Activated CD4-positive, alpha-beta T cell treated with anti-CD3 and anti-CD28 coated beads, Interleukin-2, amount 50 U/mL, for 16 hours (primary cell): ENCODE measurements around the gene ANAPC1.
"Not testable (repeated sequence)": the region's sequence is repeated elsewhere in the genome, so short reads cannot be mapped to it uniquely, and the experiment has no call there.

ENCODE experiments used
- DNase-seq: peaks from one replicate; pipeline ENCODE4 v3.0.0-alpha.2; 2020

The ANAPC1 gene, protein sequence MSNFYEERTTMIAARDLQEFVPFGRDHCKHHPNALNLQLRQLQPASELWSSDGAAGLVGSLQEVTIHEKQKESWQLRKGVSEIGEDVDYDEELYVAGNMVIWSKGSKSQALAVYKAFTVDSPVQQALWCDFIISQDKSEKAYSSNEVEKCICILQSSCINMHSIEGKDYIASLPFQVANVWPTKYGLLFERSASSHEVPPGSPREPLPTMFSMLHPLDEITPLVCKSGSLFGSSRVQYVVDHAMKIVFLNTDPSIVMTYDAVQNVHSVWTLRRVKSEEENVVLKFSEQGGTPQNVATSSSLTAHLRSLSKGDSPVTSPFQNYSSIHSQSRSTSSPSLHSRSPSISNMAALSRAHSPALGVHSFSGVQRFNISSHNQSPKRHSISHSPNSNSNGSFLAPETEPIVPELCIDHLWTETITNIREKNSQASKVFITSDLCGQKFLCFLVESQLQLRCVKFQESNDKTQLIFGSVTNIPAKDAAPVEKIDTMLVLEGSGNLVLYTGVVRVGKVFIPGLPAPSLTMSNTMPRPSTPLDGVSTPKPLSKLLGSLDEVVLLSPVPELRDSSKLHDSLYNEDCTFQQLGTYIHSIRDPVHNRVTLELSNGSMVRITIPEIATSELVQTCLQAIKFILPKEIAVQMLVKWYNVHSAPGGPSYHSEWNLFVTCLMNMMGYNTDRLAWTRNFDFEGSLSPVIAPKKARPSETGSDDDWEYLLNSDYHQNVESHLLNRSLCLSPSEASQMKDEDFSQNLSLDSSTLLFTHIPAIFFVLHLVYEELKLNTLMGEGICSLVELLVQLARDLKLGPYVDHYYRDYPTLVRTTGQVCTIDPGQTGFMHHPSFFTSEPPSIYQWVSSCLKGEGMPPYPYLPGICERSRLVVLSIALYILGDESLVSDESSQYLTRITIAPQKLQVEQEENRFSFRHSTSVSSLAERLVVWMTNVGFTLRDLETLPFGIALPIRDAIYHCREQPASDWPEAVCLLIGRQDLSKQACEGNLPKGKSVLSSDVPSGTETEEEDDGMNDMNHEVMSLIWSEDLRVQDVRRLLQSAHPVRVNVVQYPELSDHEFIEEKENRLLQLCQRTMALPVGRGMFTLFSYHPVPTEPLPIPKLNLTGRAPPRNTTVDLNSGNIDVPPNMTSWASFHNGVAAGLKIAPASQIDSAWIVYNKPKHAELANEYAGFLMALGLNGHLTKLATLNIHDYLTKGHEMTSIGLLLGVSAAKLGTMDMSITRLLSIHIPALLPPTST (N-terminal part only)

DNA sequence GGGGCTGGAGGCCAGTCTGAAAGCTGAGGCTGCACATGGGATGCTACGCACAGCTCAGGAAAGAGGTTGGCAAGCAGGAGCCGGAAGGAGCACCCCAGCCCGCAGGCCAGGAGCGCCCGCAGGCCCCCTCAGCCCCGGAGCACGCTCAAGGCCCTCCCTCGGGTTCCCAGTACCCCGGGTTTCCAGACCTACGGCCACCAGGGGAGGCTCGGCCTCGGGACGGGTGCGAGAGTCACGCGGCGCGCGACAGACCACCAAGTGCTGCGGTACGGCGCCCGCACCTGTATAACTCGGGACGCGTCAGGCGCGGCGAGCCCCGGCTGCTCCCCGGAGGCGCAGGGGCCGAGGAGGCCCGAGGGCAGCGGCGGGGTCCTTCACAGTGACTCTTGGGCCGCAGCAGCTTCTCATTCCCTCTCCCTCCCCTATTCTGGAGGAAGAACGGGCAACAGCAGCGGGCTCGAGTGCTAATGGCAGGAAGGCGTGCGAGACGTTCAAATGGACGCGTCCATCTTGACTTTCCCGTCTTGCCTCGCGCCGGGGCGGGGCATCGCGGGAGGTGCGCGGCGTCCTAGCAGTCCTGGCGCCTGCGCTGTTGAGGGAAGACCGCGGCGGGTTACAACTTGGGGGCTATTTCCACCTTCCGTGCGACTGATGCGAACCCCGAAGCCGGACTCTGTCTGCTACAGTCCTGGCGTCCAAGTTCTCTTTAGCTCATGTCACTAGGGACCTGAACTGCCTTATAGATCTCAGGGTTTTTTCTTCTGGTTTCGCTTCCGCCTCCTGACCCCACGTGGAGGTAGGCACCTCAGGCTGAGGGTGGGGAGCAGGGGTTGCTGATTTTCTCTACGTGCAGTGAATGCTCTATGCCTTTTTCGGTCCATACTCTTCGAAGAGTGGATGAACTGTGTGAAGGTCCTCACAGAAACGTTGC is at the start of gene ANAPC1:
ANAPC1 (minus strand) TSS at position 533 of the 931 bp plus-strand sequence. CDS start 3,368 bp downstream, outside the sequence.
- peak; percentile 91 for DNase-seq

- DNase-seq: no peak
Measured at GRCh38 chr2:111932841-111933291, 48.9 kb upstream of the ANAPC1 start.

- DNase-seq: peak; percentile 86
Measured at GRCh38 chr2:111930875-111931274, 46.9 kb upstream of the ANAPC1 start.

GRCh38 chr2:111930409-111930808 is 46.4 kb upstream of the ANAPC1 start:
- peak; percentile 56 for DNase-seq

DNA sequence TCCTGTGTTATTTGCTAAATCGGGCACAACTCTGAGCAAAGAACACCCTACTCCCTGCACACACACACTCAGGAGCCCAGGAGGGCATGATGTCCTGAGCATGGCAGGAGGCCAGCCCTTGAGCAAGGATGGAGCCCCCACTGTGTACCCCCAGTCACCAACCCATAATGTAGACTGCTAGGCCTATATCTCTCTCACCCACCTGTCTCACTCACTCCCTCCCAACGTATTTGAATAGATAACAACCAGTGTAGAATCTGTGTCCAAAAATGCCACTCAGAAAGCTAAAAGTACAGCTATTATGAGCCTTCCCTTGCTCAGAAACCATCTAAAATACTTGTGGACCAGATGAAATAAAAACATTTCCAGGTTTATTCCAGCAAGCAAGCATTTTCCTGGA is 43.7 kb upstream of the ANAPC1 start:
- no peak for DNase-seq

- DNase-seq: no peak
Measured at GRCh38 chr2:111924617-111925107, 40.7 kb upstream of the ANAPC1 start.

DNA sequence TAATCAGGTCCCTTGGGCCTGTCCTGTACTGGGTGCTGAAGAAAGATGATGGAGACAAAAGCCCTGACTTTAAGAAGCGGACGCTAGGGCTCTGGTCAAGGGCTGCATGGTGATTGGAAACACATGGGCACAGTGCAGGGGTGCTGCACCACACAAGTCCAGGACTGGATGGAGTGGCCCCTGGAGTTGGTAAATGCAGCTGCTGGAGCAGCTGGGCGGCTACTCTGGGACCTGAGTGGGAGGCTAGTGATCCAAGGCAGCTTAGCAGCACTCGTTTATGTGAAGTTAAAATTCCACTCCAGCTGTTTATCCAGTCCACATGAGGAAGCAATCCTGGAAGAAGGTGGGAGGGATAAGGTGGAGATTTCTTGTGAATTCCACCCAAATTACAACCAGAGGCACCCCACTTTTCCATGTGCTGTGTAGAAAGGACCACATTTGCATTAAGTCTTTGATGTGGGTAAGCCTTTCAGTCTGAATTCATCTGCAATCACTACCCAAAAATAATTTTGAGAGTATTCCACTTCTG is 39.3 kb upstream of the ANAPC1 start:
- no peak for DNase-seq

- no peak for DNase-seq
Measured at GRCh38 chr2:111919794-111920608, 36.0 kb upstream of the ANAPC1 start.

GRCh38 chr2:111919365-111919764 is 35.4 kb upstream of the ANAPC1 start:
- no peak for DNase-seq

GRCh38 chr2:111918383-111918806 is 34.4 kb upstream of the ANAPC1 start:
- no peak for DNase-seq

DNA sequence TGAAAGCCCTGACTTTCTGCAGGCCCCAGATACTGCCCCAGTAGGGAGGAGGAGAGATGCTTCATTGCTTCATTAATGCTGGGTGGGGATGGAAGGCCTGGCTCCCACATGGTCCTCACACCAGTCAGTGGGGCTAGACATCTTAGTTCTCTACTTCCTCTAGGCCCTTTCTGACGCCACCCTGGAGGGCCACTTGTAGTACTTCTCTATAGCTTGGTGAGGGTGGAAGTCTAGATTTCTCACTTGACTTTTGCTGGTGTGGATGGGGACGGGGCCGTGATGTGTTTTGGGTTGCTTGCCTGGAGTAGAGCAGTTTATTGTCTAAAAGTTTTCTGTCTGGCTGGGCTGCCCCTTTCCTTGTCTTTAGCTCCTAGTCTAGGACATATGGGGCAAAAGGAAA is 33.1 kb upstream of the ANAPC1 start:
- DNase-seq: no peak

- no peak for DNase-seq
Measured at GRCh38 chr2:111912547-111912946, 28.6 kb upstream of the ANAPC1 start.

- DNase-seq: not testable (repeated sequence)
Measured at GRCh38 chr2:111911295-111911977, 27.4 kb upstream of the ANAPC1 start.

DNA sequence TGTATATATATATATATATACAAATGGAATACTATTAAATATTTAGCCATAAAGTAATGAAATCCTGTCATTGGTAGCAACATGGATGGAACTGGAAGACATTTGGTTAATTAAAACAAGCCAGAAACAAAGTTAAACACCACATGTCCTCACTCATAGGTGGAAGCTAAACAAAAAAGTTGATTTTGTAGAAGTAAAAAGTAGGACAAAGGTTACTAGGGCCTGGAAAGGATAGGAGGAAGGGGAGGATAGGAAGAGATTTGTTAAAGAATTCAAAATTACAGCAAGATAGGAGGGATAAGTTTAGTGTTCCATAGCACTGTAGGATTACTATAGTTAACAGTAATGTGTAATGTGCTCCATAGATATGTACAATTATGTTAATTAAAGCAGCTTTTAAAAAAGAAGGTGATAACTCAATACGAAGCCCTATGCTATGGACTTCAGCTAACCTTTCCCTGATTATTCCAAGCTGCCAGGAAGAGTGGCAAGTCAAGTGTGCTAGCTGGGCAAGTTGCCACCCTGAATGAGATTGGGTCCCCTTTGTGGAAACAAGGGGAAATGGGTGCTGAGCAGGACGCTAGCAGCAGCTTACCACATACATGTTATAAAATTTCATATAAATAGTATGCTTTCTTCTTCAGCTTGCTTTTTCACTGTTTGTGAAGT is 26.8 kb upstream of the ANAPC1 start:
- DNase-seq: no peak

DNA sequence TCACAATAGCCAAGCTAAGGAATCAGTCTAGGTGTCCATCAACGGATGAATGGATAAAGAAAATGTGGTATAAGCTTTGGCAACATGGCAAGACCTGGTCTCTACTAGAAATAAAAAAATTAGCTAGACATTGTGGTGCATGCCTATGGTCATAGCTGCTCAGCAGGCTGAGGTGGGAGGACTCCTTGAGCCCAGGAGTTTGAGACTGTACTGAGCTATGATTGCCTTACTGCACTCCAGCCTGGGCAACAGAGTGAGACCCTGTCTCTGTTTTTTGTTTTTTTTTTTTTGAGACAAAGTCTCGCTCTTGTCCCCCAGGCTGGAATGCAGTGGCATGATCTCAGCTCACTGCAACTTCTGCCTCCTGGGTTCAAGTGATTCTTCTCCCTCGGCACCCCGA is 26.0 kb upstream of the ANAPC1 start:
- not testable (repeated sequence) for DNase-seq

- DNase-seq: no peak
Measured at GRCh38 chr2:111909079-111909478, 25.1 kb upstream of the ANAPC1 start.

DNA sequence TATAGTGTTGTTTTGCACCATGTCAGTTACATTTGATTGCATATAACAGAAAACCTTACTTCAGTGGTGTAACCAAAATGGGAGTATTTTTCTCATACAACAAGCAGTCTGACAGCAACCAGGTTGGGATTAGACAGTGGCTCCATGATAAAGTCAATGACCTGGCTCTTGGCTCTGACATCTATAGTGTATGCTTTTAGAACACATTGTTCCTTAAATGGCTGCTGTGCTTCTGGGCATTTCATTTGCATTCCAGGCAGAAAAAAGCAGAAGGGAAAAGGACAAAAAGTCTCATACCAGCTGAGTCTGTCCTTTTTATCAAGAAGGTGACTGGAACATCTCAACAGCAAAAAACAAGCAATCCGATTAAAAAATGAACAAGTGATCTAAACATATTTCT is 24.6 kb upstream of the ANAPC1 start:
- no peak for DNase-seq

DNA sequence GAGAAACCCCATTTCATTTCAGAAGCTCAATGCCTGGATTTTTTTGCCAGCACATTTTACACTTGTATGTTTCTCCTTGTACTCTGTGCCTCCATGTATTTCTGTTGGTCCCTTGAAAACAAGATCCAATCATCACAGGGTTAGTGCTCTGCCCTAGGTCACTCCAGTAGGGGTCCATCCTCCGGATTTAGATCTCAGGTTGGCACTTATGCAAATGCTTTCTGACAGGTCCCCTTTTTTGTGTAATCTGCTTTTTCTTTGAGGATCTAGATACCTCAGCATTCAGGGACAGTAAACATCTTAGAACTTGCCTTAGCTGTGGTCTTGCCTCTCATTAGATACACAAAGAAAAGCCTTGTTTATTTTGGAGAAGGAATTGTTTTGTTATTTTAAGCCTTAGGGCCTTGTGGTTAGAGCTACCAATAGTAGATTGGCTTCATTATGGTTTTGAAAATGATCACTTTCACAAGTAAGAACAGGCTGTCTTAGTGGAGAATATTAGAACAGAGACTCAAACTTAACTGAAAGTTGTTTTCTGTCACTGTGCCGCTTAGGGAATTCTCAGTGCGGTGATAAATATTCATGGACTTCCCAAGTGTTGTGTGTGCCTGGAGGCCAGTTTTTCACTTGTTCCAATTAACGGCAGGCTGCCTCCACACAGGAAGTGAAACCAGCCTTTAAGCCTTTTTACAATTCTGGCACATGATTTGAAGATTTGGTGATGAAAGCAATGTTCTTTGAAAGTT is 22.2 kb upstream of the ANAPC1 start:
- DNase-seq: no peak
